GM19395 (cell line): Measurements from ENCODE around the gene POLA1.
"Not testable (repeated sequence)": the region's sequence is repeated elsewhere in the genome, so short reads cannot be mapped to it uniquely, and the experiment has no call there.

Source experiments
- ATAC-seq: cut with Tn5 transposase; IDR thresholded peaks from one replicate; pipeline ENCODE4 v1.9.1; 2021; ENCODE audit warnings: mild to moderate bottlenecking, moderate library complexity; ENCODE audit not compliant: unreplicated experiment

POLA1 gene, protein sequence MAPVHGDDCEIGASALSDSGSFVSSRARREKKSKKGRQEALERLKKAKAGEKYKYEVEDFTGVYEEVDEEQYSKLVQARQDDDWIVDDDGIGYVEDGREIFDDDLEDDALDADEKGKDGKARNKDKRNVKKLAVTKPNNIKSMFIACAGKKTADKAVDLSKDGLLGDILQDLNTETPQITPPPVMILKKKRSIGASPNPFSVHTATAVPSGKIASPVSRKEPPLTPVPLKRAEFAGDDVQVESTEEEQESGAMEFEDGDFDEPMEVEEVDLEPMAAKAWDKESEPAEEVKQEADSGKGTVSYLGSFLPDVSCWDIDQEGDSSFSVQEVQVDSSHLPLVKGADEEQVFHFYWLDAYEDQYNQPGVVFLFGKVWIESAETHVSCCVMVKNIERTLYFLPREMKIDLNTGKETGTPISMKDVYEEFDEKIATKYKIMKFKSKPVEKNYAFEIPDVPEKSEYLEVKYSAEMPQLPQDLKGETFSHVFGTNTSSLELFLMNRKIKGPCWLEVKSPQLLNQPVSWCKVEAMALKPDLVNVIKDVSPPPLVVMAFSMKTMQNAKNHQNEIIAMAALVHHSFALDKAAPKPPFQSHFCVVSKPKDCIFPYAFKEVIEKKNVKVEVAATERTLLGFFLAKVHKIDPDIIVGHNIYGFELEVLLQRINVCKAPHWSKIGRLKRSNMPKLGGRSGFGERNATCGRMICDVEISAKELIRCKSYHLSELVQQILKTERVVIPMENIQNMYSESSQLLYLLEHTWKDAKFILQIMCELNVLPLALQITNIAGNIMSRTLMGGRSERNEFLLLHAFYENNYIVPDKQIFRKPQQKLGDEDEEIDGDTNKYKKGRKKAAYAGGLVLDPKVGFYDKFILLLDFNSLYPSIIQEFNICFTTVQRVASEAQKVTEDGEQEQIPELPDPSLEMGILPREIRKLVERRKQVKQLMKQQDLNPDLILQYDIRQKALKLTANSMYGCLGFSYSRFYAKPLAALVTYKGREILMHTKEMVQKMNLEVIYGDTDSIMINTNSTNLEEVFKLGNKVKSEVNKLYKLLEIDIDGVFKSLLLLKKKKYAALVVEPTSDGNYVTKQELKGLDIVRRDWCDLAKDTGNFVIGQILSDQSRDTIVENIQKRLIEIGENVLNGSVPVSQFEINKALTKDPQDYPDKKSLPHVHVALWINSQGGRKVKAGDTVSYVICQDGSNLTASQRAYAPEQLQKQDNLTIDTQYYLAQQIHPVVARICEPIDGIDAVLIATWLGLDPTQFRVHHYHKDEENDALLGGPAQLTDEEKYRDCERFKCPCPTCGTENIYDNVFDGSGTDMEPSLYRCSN (N-terminal part only)

GRCh38 chrX:24693453-24694202 lies at the start of gene POLA1:
Gene POLA1 (plus strand): TSS chrX:24693918. CDS start chrX:24693962, 44 bp downstream.
- peak; percentile 92 for ATAC-seq

GRCh38 chrX:24646006-24646405 lies 47.7 kb upstream of the POLA1 start:
- no peak for ATAC-seq

- no peak for ATAC-seq
Observed at GRCh38 chrX:24646745-24647182, 47.0 kb upstream of the POLA1 start.

GRCh38 chrX:24647257-24648058 lies 46.3 kb upstream of the POLA1 start, which contains the start of gene PCYT1B:
Gene PCYT1B (minus strand): TSS chrX:24647347. CDS start chrX:24647105, 242 bp downstream.
- ATAC-seq = peak; percentile 89

GRCh38 chrX:24648495-24648894 lies 45.2 kb upstream of the POLA1 start:
- ATAC-seq = no peak

- no peak for ATAC-seq
Observed at GRCh38 chrX:24651783-24652182, 41.9 kb upstream of the POLA1 start.

GRCh38 chrX:24655679-24656078 lies 38.0 kb upstream of the POLA1 start:
- ATAC-seq = not testable (repeated sequence)

GRCh38 chrX:24657671-24658386 lies 35.9 kb upstream of the POLA1 start:
- ATAC-seq = no peak

GRCh38 chrX:24658421-24658820 lies 35.3 kb upstream of the POLA1 start:
- no peak for ATAC-seq

- no peak for ATAC-seq
Observed at GRCh38 chrX:24659106-24659505, 34.6 kb upstream of the POLA1 start.

DNA sequence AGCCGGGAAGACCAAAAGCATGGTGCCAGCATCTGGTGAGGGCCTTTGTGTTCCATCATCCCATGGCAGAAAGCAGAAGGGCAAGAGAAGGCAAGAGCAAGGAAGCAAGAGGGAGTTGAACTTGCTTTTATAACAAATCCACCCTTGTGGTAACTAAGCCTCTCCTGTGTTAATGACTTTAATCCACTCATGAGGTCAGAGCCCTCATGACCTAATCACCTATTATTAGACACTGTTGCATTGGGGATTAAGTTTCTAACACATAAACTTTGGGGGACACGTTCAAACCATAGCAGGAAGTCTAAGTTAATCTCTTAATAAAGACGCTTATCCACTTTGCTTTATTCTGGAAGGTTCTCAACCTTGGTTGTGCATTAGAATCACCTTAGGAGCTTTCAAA lies 34.1 kb upstream of the POLA1 start:
- ATAC-seq = no peak

- ATAC-seq = no peak
Observed at GRCh38 chrX:24661292-24661691, 32.4 kb upstream of the POLA1 start.

DNA sequence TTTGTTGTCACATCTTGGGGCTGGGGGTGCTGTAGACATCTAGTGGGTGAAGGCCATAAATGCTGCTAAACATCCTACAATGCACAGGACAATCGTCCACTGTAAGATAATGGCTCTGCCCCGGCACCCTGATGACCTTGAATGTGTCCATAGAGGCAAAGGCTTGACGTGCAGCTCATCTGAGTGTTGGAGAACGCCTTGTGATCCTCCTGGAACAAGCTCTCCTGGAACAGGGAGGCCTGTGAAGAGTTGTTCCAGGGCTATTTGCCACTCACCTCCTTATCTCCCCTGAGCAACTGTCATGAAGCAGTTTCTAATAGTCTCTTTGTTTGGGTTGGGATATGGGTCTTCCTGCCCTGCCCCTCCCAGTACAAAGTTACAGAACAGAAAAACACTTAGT lies 31.4 kb upstream of the POLA1 start:
- no peak for ATAC-seq

DNA sequence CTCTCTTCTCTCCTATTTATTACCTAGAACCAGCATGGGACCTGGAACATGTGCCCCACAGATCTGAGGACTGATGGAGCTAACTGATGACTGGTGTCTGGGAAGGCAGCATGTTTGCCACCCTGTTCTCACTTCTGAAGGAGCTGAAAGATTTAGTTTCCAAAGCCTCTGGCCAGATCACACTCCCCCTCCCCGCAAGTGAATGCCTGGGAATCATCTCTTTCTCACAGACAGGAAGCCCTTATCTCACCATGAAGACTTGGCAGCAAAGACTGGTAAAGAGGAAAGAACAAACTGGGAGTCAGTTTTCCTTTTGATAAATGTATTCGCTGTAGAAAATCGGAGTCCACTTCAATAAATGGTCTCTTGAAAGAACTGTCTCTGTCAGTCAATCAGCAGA lies 25.6 kb upstream of the POLA1 start:
- ATAC-seq = no peak

GRCh38 chrX:24672701-24673190 lies 21.0 kb upstream of the POLA1 start:
- ATAC-seq = no peak

DNA sequence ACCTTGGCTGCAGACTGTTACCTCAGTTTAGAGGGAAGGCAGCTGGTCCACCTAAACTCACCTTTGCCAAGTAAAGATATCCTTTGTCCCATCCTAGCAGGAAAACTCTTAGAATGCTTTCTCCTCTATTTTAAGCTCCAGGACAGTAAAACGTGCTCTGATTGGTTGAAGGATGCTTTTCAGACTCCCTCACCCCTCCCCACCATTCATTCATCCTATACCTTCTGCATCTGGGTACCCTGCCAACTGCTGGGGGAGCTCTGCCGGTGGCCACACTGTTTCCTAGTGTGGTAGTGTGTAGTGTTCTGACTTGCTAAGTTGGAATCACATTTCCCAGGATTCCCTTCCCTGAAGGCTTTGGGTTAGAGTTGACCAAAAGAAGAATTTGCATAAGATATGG lies 20.3 kb upstream of the POLA1 start:
- no peak for ATAC-seq

DNA sequence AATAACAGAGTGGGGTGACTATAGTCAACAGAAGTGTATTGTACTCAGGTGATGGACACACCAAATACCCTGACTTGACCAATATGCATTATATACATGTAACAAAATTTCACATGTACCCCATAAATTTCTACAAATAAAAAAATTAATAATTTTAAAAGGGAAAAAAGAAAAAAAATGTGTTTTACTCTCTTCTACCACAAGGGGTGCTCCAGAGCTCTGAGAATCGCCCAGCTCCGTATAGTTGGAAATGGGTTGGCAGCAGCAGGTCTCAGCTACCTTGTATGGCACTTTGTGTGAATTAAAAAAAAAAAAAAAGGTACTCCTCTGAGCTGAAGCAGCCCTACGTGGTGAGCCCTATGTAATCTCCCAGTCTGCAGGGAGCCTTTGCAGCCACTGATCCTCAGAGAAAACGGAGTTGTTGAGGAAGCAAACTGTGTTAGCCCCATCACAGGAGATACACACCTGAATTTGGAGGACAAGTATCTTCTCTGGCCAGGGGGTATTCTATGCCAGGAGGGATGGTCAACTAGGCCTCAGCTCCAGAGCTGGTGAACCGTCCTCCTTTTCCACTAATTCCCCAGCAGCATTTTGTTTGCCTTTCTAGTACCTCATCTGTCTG lies 17.2 kb upstream of the POLA1 start:
- peak; percentile 72 for ATAC-seq
